GM20431 (cell line): ENCODE data around the gene RNF149.

Experiments
- in situ Hi-C: fragments of 300-500 bp; cut with MseI, MboI; formaldehyde crosslinking; loops from one replicate; pipeline ENCODE4 v1.15.0; 2020; ENCODE audit warnings: low sequenced_read_pairs; ENCODE audit not compliant: unreplicated experiment

Gene RNF149

DNA sequence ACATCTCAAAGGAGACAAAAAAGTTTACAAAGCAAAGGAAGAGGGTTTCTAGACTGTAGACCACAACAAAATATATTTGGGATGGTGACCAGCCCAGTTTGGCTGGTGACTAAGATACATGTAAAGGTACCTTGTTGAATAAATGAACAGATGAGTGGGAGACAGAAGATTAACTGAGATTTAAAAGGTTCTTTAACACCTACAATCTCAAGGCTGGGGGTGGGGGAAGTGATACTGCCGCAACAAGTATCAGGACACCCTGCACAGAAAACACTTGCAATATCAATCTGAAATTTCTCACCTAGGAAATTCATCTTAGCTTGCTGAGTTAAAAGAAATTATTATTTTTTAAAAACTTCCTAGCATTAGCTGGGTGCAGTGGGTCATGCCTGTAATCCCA is 8.3 kb downstream of the RNF149 start:
- in situ Hi-C loops: no loop called here

DNA sequence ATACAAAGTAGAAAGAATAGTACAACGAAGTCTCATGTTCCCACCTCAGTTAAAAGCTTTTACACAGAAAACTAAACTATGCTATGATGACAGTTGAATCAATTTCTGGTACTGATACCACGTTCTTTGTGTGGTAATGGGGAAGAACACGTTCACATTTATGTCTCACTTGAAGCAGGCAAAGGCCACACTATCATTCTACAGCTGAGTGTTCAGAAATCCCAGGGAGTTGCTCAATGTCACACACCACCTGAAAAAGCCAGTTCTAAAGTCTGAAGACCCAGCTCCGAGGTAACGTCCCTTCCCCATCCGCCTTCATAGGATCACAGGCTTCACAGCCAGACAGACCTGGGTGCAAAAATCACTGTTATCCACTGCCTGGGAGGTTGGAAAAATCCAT is 8.9 kb downstream of the RNF149 start:
- in situ Hi-C loops: no loop called here

DNA sequence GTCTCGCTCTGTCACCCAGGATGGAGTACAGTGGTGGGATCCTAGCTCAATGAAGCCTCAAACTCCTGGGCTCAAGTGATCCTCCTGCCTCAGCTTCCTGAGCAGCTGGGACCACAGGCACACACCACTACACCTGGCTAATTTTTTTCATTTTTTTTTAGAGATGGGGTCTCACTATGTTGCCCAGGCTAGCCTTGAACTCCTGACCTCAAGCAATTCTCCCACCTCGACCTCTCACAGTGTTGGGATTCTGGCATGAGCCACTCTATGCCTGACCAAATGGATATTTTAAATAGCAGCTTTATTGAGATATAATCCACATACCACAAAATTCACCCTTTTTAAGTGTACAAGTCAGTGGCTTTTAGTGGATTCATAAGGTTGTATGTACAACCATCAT is 11.1 kb downstream of the RNF149 start:
- in situ Hi-C loops: no loop called here

DNA sequence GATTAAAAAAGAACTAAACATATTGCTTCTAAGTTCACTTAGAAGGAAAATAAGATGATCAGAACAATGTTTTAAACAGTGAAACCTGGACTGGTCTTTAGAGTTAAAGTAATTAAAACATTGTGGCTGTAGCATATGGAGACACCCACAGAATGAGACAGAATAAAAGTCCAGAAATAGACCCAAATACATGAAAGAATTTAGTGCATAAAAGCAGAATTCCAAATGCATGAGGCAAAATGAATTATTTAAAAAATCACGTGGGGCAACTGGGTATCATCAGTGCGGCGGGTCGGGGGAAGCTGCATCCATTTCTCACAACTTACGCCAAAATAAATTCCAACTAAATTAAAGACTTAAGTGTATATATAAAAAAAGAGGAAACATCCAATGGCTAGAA is 12.1 kb downstream of the RNF149 start:
- in situ Hi-C loops: no loop called here

DNA sequence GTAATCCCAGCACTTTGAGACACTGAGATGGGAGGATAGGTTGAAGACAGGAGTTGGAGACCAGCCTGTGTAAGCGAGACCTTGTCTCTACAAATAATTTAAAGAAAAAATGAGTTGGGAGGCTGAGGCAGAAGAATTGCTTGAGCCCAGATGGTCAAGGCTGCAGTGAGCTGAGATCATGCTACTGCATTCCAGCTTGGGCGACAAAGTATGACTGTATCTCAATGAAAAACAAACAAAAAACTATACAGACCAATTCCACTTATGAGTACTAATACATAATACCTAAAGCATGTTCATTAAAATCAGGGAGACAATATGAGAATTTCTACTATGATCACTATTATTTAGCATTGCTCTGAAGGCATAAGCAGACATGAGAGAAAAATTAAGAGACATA is 12.6 kb downstream of the RNF149 start:
- in situ Hi-C loops: no loop called here

DNA sequence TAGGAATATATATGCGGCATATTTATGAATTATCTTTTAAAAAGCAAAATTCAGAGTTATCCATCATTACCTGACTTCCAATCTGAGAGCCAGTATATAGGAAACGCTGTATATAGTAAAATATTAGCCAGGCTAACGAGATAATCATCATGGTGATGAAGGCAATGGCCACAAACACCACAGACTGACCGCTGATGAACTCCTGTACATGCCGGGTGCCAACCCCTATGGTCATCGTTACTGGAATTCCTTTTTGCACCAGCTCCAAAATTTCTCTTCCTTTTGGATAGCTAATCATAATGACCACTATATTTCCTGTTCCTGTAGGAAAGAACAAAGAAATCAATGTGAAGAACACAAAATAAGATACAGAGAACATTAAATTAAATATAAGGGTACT is 13.6 kb downstream of the RNF149 start:
- in situ Hi-C loops: no loop called here

DNA sequence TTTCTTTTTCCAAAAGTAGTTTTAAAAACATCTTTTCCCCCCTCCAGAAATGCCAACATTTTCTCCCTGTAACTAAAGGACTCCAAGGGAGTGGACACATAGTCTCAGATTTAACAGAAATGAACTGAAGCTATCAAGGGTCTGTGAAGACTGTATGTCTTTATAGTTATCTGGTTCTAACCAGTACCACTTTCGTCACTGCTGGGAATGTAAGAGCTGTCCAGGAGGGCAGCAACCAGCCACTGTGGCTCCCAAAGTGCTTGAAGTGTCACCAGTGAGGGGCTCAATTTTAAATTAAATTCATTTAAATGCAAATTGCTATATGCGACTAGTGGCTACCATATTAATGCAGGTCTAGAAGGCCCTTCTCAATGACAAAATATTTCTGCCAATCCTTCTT is 15.0 kb downstream of the RNF149 start:
- in situ Hi-C loops: no loop called here

DNA sequence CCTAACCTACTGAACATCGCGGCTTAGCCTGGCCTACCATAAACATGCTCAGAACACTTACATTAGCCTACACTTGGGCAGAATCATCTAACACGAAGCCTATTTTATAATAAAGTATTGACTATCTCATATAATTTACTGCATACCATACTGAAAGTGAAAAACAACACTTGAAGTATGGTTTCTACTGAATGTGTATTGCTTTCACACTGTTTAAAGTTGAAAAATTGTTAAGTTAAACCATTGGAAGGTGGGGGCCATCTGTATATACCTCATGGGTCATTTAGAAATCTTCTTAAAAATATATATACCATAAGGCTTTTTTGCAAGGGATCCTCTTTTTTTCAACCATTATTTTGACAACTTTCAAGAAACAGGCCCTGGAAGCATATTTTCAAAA is 16.5 kb downstream of the RNF149 start:
- in situ Hi-C loops: no loop called here

DNA sequence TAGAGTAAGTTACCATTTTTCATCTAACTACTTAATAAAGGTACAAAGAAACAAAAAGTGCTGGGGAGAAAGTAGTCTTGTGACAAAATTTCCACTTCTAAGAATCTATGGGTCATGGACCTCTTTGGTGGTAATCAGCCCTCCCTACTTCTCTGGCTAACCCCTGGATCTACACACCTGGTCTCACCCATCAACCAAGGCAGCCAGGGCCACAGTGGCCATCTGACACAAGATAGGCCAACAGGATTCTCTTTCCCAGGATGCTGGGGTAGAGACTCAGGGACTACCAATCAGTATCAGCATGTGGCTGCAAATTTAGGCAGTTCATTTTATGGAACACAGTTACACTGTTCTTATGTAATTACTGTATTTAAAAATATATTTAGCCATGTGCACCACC is 17.8 kb downstream of the RNF149 start:
- in situ Hi-C loops: no loop called here

DNA sequence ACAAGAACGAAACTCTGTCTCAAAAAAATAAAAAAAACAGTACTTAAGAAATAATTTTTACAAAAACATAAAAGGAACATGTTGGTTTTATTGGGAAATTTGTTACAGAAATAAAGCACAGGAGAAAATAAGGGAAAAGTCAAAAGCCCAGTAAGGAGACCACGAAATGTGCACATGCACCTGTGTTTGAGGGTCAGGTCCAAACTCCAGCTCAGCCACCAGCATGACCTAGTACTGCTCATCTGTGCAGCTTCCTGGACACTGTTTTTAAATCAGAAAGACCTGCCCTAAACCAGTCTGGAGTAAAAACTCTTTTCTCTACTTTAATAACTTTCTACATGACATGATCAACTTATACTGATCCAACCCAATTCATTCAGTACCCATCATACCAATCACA is 21.2 kb downstream of the RNF149 start:
- in situ Hi-C loops: no loop called here

DNA sequence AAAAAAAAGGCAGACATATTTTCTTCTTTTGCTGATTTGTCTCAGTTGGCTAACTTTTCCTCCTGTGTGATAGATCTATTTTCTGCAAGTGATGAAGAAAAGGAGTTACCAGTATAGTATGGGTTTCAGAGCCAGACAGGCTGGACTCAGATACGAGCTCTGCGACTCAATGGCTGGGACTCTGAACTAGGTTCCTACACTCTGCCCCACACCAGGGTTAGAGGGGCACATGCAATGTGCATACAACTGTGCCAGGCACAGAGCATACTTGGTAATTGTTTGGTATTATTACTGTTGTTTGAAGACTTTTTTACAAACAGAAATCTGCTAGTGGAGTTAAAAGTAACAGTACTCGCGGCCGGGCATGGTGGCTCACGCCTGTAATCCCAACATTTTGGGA is 21.8 kb downstream of the RNF149 start:
- in situ Hi-C loops: no loop called here

DNA sequence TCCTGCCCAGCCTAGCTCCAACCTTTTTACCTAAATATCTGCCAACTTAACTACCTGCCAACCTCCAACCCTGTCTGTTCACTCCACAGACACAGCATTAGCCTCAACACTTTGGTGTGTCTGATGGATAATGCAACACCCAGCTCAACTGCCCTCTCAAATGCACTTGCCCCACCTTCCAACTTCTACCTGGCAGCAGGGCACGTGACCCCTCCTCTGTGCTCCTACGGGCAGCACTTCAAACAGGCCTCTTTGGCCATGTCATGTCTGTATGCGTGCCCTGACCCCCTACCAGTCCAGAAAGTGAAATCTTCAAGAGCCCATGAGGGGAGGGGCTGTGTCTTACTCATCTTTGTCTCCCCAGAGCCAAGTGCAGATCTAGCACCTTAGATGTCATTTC is 25.5 kb downstream of the RNF149 start:
- in situ Hi-C loops: no loop called here

DNA sequence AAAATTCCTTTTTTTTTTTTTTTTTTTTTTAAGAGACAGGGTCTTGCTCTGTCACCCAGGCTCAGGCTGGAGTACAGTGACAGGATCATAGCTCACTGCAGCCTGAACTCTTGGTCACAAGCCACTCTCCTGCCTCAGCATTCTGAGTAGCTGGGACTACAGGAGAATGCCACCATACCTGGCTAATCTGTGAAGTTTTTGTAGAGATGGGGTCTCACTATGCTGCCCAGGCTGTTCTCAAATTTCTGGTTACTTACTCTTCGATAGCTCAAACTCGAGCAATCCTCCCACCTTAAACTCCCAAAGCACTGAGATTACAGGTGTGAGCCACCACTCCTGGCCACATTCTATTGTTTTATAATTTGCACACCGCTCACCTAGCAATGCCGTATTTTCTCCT is 27.0 kb downstream of the RNF149 start:
- in situ Hi-C loops: no loop called here

DNA sequence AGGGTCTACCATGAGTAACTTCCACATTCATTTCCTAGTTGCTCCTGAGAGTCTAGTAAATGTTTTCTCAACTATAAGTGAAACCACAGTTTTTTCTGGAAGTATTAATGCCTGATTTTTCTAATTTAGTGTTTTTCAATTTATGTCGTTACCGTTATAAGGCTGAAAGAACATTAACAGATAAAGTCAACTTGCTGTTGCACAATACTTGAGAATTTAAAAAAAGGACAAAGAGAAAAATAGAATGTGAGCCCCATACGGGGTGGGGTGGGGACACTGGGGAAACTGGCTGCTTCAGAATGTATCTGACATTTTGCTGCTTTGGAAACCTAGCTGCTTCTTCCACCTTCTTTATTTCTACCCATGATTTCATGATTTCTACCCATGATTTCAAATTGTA is 29.6 kb downstream of the RNF149 start:
- in situ Hi-C loops: no loop called here

DNA sequence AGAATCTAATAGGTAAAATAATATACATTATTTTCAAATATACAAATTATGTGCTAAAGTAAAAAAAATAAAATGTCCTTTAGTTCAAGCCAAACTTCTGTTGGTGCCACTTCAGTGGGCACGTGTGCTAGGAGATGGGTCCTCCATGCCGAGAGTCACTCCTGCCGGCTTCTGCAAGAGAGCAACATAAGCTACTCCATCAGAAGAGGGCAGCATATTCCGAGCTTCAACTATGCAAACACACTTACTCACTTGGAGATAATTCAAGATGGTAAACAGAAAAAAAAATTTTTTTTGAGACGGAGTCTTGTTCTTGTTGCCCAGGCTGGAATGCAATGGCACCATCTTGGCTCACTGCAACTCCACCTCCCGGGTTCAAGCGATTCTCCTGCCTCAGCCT is 31.4 kb downstream of the RNF149 start:
- in situ Hi-C loops: no loop called here

DNA sequence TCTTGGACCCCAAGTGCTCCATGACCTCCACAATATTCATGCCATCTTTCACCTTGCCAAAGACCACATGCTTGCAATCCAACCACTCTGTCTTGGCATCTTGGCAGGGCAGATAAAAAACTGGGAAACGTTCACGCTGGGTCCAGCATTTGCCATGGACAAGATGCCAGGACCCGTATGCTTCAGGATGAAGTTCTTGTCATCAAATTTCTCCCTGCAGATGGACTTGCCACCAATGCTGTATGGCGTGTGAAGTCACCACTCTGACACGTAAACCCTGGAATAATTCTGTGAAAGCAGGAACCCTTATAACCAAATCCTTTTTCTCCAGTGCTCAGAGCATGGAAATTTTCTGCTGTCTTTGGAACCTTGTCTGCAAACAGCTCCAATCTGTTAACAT is 34.4 kb downstream of the RNF149 start:
- in situ Hi-C loops: no loop called here

DNA sequence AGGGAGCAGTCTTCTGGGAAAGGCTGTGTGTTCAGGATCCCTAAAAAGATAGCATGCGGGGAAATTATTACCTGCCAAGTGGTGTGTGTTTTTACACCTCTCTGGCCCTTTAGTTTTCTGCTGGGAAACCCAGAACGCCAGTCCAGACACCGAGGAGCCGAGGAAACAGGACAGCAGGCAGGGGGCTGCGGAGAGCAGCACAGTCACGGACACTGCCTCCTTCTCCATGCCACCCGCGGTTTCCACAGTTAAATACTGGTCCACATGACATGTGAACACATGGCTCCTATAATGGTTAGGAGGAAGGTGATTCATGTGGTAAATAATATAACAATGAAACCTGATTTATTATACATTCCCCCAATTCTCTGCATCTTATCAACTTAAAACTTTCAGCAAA is 35.4 kb downstream of the RNF149 start:
- in situ Hi-C loops: no loop called here

DNA sequence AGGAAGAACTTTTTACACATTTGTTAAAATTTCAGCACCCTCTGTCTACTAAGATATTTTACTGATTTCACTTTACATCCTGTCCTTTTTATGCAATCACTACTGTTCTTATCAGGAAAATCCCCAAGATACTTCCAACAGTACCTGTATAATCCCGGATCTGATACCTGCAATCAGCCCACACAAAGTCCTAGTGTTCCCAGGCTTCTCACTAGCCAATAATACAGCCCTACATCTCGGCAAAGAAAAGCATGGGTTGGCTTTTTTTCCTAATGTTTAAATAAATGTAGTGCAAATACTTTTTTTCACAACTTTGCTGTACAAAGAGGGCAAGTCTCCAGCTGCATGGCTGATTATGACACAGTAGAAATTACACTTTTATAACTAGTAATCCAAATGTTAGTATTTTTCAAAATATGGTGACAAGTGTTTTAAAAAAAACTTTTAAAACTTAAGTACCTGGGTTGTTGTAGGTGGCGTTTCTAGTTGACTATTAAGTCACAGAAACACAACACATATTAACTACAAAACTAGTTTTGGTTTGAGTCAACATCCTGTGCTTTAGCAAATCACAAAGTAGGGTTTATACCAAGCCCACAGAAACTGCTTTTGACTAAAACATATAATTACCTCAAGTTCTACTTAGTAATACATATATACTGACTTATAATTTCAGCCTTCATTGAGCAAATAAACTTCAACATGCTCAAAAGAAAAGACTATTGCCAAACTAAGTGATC is 36.3 kb downstream of the RNF149 start:
- in situ Hi-C loops: no loop called here

DNA sequence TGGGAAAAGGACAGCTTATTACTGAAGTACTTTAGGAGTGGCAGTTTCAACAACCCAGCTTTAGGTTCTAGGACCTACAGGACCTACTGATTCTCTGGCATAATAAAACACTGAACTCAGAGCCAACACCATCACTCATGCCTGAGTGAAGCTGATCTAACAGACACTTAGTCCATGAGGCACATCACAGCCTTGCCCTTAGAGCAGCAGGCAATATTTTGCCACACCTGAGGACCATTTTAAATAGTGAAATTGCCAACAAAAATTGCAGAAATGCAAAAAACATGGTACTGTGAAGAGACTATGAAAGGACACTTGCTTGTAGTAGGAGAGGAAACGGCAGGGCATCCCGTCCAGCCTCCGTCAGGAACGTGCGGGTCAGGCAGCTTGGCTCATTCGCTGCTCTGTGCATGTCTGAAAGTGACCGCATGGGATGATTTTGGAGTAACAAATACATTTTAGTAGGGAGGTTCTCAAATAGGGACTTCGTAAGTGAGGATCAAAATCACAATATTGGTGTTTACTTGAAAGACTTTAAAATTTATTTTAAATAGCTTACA is 37.7 kb downstream of the RNF149 start:
- in situ Hi-C loops: no loop called here

DNA sequence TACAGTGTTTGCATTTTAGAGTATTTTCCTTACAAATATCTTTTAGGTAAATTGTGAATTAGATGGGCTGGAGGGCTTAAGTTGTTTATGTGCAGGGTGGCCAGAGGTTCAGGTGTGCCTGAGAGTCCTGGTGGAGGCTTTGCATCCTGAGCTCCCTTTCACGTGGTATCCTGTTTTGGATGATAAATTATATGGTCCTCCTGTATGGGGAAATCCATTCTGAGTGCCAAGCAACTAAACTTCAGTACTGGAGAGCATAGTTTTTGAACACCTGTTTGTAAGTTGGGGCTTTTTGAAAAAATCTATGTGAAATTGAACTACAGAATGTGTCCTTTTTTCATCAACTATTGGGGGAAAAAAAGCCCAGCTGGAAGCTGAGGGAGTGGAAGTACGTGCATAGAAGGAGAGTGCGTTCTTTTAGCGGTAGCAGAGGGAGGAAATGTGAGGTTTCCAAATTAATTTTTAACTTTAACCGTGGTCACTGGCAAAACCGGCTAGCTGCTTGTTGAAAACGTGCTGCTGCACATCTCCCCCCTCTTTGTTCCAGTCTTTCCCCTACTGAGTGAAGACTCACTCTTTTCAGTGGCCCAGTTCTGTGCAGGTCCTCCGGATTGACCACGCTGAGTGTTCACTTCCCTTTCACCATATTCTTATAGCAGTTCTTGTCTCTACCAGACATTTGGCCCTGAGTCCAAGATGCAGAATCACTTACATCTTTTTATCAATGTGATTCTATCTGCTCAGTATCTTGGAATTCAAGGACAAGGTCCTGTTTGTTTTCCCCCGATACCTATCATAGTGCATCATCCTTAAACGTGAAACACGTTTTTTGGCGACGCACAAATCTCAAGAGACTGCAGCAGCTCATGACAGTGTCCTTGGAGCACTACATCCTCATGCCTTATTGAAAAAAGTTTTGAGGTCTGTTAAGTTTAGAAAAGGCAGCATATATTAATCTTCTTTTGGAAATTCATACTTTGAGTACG is 40.5 kb downstream of the RNF149 start:
- in situ Hi-C loops: no loop called here

DNA sequence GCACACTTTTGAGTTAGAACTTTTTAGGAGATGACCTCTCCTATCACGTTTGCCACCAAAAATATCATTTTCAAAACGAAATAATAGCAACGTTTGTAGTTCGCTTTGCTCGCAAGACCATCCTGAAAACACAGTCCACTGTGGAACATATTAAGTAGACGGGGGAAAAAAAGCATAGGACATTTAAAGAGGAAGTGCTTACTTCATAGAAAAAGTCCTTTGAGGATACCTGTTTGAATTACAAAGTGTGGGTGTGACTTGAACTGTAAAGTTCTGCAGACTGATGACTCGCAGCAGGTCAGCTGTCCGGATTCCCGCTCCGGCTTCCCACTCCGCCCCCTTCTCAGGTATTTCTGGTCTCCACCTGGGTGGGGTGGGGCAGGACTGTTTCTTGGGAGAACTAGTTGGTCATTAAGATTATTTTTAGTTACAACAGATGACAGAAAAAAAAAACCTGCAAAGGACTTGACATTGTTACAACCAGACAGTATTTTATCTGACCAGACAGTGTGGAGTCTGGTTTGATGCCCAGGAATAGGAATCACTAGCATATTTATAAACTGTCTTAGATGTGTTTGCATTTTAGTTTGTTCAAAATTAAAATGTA is 42.5 kb downstream of the RNF149 start:
- in situ Hi-C loops: no loop called here
